Left kidney (tissue), 2 donors: ENCODE data around the gene RASSF3. TPM values are rescaled to one million over a fixed set of nuclear protein-coding genes. Genes with fewer than 3 reads are reported as not detected.
"Not testable (repeated sequence)": the region's sequence is repeated elsewhere in the genome, so short reads cannot be mapped to it uniquely, and the experiment has no call there.

Experiments
- DNase-seq: peaks from one replicate; pipeline ENCODE4 v3.0.0-alpha.2; 2013
- polyA plus RNA-seq: library from polyadenylated mRNA; unstranded; fragments of 120-200 nt; gene quantifications from one replicate; pipeline ENCODE4 v1.2.1, GENCODE V29; 2013; ENCODE audit not compliant: insufficient read length

The RASSF3 gene
- polyA plus RNA-seq, 1 donor = 21.7 TPM

DNA sequence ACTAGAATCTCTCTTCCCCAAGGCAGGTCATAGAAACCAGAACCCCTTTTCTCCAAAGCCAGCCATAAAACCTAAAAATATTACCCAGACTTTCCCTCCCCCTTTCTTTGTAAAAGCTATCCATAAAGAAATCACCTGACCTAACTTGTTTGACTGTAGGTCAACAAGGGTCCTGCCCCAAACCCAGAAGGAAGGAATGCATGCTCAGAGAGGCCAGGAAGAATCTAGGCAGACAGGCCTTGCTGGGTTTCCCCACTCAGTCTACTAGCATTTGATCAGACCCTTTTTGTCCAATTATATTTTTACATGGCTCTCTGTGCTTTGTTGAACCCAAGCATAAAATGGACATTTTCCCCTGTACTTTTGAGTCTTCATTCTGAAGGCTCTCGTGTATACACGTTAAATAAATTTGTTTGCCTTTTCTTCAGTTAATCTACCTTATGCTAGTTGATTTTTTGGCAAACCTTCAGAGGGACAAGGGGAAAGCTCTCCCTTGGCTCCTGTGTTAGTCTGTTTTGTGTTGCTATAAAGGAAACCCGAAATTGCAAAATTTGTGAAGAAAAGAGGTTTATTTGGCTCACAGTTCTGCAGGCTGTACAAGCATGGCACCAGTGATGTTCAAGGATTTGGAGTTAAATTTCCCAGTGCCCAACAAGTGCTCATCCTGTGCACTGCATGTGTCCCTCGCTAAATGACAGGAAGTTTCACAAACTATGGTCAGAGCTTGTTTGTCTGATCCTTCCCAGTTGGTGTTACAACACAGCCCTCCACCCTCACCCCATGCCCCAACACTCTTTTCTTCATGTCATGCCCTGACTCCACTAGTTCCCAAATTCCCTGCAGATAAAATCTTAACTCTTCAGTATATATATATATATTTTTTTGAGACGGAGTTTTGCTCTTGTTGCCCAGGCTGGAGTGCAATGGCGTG is 14.2 kb upstream of the RASSF3 start:
- DNase-seq = no peak

DNA sequence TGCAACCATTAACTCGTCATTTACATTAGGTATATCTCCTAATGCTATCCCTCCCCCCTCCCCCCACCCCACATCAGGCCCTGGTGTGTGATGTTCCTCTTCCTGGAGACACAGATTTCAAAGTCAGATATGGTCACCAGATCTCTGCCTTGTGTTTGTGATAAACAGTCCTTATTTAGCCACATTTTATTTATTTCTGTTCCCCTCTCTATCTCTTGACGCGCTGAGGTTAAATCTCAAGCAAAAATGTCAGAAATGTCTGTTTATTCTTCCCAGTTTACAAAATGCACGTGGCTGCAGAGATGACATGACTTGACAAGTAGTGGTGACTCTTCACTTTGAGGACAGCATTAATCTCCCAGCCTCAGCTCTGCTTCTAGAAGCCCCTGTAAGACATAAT is 11.5 kb upstream of the RASSF3 start:
- no peak for DNase-seq

DNA sequence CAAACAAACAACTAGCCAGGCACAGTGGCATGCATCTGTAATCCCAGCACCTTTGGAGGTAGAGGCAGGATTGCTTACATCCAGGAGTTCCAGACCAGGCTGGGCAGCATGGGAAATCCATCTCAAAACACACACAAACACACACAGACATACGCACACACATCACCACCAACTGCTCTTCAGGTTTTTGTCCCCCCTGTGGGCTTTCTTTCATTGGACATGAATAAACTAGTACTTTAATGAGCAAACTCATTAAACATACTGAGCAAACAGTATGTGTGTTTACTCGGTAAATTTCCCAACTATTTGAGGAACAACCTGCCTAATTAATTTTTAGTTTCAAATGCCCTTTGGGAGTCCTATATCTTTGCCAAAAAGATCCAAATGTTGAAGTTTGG is 10.1 kb upstream of the RASSF3 start:
- no peak for DNase-seq

DNA sequence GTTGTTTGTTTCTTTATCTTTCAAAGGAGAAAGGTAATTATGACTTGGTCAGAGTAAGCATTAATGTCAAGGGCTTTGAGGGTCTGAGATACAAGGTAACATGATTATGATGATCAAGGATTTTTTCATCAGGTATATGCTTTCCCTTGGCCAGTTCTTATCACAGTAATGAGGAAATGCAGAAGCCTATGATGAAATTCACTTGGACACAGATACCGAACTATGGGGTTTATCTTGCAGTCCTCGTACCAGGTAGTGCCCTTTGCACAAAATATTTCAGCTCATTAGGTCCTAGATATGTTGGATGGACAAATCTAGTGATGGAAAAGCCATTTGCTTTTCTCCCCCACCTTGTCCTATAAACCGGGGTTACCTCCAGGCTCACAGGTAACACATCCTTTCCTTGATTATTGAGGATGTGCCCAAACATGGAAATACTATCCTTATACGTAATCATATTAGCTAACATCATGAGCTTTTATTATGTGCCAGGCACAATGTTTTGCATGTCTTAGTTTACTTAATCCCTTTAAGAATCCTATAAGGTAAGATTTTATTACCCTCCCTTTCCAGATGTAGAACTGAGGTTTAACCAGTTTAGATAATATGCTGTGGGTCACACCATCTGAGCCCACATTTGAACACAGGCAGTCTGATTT is 7.0 kb upstream of the RASSF3 start:
- no peak for DNase-seq

DNA sequence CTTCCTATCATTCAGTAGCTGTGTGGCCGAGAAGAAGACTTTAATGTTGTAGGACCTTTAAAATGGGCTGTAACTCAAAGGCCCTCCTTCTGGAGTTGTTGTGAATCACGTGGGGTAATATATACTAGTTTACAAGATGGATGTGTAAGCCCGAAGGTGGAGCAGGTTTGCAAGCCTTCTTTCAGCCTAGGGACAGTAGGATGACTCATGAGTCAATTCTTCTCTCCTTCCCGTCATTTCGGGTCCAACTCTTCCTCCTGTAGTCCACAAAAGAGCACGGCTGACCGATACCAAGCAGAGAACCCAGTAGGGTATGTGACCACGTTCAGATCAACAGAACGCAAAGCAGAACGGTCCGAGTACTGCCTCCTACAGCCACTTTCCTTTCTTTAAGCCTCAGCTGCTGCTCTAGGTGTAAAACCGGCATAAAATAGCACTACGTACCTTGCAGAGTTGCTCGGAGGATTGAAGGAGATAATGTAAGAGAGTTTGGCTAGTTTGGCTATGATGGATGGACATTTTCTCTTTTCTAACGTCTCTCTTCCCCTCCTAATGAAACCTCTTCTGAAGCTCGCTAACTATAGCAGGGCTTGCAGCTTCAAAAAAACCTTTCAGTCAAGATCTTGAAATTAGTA is 1.3 kb upstream of the RASSF3 start:
- no peak for DNase-seq

DNA sequence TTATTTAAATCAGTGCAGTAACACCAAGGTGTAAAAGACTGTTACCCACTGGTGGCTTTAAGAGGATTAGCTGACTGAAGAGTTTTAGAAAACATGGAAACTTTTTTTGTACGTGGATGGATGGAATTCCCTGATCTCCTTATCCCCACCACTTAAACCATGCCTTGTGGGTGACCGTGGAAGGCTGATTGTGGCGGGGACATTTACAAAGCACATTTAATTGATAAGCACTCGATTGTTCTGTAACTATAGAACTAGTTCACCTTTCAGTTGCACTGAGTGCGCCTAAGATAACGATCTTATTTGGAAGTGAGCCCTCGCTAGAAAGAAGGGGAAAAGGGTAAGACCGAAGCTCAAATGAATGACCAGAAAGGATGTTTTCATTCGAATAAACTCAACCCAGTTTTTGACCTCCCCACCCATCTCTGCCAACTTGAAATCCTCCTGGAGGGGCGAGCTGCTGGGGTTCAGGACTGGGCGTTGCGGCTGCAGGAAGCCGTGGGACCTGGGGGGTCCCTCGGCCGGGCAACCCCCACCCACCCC is 688 bp upstream of the RASSF3 start:
- DNase-seq = peak; percentile 43

DNA sequence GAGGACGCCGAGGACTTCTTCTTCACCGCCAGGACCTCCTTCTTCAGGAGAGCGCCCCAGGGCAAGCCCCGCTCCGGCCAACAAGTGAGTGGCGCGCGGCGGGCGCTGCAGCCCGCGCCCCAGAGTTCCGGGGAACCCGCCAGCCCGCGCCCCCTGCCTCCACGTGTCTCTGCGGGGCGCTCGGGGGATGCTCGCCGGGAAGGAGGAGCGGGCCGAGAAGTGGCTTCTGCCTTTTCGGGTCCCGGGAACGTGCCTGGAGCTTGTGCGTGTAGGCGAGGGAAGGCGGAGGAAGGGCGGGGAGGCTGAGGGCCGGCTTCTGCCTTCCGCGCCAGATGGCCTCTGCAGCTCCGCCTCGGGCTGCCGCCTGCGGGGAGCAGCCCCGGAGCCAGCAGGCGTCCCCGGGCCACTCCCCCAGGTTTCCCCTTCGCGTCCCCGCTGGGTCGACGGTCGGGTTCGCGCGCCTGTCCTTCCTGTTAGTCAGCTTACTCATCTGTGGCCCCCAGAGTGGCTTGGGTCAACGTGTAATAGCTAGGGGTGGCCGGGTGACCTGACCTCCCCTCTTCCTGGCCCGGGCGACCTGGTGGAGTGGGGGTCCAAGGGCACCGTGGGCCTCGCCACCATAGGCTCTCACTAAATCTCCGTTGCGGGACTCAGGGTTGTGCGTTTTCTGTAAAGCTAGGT is 505 bp downstream of the RASSF3 start:
- peak; percentile 31 for DNase-seq

DNA sequence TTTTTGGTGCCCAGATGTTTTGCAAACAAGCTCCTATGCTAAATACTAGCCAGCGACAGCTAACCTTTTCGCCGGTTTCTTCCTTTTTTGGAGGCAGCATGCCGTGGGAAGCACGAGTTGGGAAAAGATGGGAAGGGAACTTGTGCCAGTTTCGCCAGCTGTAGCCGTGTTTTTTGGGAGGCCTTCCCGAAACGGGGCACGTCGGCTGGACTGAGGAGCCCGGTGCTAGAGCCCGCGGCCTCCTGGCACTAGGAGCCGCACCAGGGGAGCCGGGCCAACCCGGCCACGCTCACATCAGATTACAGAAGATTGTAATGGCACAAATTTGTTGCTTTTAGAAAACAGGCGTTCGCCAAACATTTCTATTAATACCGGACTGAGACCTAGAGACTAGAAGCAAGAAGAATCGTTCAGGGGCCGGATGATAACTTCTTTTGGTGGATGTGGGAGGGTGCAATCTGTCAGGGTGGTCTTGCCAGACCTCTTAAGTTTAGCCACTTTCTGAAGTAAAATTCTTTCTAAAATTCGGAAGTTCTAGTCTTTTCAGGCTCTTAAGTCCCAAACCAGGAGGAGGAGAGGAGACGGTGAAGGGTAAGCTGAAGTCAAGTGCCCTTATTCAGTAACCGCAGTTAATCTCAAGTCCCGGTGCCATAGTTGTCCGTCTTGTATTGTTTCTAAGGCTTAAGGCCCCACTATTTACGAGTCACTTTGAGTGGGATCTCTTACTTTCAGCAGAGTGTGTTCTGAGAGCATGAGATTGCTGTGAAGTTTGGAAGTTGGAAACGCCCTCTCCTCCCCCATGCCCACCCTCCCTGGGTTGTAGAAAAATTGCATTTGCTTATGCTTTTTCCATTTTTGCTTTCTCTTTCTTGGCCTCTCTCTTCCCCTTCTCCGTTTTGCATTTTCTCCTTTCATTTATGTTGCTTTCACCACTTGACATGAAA is 1.3 kb downstream of the RASSF3 start:
- DNase-seq = peak; percentile 20

DNA sequence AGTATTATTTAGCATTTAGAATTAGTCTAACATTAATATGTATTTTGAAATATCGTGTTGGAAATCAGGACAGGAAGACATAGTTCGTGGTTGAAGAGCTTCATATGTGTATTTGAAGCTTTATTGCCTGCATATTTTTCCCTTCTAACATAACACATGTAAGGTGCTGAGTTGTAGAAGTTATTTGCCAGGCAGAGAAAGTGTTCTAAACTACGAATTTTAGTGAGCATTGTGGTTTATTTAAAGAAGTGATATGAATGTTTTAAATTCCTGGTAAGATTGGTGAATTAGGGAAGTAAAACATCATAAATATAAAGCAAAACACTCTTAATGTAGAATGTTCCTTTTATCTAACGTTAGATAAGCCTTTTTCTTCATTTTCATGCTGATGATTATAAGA is 2.5 kb downstream of the RASSF3 start:
- no peak for DNase-seq

DNA sequence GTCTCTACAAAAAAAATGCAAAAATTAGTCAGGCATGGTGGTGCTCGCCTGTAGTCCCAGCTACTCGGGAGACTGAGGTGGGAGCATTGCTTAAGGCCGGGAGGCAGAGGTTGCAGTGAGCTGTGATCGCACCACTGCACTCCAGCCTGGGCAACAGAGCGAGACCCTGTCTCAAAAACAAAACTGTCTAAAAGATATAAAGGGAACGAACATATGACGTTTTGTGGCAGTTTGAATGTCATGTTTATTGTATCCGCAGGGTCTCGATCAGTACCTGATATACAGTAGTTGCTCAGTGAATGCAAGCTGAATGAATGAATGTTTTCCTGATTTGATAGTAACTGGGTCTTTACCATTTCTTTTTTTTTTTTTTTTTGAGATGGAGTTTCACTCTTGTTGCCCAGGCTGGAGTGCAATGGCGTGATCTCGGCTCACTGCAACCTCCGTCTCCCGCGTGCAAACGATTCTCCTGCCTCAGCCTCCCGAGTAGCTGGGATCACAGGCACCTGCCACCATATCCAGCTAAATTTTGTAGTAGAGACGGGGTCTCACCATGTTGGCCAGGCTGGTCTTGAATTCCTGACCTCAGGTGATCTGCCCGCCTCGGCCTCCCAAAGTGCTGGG is 3.6 kb downstream of the RASSF3 start:
- not testable (repeated sequence) for DNase-seq

DNA sequence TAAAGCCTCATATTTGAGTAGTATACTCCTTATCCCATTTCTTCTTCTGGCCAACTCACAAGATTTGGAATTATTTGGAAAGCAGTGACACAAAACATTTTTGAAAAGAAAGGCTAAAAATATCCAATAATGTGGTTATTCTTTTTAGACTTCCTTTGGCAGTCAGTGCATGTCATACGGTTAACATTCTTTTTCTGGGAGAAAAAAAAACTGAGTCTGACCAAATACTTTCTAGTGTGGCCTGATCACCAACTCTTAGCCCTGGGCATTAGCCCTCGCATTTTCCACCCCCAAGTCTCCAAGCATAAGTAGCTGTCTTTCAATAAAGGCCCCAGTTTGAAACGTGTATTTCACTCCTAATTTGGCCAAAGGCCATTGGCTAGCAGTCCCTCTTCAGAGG is 5.9 kb downstream of the RASSF3 start:
- DNase-seq = no peak

DNA sequence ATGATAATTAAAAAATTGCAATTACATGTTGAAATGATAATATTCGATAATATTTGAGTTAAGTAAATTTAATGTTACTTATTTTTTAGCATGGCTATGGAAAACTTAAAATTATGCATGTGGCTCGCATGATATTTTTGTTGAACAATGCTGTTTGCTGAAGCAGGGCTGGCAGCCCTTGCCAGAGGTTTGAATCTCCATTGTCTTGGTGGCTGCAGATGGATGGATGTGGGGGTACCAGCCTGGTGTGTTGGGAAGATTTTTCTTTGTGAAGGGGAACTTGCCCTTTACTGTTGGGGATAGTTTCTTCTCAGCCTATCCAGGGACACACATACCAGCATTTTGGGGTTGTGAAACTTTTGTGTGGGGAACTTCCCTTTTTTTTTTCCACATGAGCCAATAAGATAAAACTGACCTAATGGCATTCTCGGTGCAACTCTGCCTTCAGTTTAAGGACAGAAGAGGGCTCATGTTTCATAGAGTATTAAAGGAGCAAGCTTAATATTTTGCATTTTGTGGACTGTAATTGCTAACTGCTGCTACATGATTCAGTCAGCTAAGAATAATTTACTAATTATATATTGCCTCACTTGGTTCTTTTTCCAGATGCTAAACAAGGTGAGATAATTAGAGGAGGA is 8.8 kb downstream of the RASSF3 start:
- DNase-seq = no peak

DNA sequence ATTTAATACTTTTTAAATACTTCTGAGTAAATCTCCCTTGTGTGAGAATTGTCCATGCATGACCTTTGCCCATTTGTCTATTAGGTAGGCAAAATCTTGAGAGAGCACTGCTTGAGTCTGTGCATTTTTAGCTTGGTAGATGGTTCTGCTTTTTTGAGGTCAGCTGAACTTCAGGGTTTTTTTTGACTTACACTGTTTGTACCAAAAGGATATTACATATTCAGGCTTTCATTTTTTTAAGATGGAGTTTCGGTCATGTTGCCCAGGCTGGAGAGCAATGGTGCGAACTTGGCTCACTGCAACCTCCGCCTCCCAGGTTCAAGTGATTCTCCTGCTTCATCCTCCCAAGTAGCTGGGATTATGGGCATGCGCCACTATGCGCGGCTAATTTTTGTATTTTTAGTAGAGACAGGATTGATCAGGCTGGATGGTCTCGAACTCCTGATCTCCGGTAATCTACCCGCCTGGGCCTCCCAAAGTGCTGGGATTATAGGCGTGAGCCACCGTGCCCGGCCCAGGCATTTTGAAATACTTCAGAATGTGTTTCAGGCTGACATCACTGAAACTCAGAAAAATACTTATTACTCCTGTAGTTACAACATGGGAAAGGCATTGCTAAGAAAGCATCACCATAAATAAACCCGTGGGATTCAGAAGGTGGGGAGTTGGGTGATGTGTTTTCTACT is 11.1 kb downstream of the RASSF3 start:
- no peak for DNase-seq

DNA sequence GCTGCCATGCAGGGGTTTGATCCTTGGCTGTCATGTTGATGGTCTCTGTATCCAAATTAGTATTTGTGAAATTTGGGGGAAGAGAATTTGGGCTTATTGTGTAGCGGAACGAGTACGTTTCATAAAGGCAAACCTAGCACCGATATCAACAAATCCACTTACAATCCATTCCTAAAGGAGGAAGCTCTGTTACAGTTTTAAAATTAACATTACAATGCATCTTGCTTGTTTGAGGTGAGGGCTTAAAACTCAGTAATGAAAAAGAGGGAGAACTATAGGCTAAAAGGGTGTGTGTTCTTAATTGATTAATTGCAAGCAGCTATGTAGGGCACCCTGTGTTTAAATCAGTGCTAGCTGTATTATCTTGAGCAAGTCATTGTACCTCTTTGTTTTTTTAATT is 13.7 kb downstream of the RASSF3 start:
- DNase-seq = no peak

DNA sequence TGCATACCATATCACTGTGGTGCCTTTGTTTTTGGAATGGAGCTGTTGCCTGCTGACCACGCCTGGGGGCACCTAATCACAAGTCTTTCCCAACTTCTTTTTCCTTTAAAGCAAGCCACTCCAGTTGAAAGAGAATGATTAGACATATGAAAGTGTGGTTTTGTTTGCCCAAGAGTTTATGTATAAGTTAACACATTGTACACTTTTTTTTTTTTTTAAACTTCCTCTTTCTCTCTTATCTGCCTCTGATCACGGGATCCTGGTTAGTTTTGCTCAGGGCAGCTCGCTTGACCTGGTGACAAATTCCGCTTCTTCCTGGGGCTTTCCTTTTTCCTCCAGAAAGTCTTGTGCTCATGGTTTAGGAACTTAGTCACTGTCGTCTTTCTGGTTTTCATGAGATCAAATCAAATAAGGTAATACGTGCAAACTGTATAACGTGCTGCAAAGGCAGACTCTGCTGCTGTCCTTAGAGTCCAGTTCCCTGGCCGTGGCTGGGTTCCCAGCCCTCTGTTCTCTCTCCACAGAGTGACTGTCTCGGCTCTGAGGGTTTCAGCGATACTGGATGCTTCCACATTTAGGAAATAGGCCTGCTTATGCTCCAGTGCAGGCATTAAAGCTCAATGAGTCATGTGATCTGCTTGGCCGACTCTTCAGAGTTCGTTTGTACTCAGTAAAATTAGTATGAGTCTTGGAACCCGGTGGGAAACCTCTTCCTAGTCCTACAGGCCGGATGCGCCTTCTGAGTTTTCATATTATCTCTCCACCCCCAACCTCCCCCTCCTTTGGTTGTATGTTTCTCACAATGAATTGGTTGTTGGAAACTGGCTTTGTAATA is 15.2 kb downstream of the RASSF3 start:
- peak; percentile 43 for DNase-seq

DNA sequence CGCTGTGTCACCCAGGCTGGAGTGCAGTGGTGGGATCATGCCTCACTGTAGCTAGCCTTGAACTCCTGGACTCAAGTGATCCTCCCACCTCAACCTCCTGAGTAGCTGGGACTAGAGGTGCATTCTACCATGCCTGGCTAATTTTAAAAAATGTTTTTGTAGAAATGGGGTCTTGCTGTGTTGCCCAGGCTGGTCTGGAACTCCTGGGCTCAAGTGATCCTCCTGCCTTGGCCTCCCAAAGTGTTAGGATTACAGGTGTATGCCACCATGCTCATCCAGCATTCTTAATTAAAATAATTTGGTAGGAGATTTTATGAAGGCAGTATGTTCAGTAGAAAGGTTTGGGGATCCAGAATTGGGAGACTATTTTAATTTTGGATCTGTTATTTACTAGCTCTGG is 16.3 kb downstream of the RASSF3 start:
- not testable (repeated sequence) for DNase-seq

DNA sequence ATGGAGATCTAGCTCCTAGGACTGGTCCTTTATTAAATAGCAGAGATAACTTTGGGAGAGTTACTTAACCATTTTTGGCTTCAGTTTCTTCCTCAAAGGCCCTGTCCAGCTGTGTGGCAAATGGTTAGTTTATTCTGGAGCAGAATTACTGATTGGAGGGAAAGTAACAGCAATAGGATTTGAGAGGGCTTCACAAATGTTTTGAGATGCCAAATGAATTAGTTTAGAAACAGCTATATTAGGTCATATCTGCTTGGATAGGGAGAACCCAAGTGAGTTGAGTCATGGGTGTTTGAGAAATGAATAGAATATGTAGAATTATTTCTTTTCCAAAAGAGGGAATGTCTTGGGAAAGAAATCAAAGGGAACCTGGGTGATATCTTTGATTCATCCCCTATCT is 17.5 kb downstream of the RASSF3 start:
- DNase-seq = no peak

DNA sequence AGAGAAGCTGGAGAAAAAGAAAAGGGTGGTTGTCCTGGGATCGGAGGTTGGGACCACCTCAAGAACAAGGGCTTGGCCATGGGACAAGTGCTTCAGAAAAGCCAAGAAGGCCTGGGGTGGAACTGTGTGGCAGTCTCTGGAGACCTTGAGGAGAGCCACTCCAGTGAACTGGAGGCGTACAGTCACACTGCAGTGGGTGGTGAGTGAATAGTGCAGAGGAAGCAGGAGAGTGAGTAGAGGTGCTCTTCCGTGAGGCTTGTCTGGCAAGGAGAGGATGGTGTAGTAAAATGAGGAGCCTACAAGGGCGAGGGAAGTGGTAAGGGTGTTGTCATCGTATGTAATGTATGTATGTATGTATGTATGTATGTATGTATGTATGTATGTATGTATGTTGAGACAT is 20.9 kb downstream of the RASSF3 start:
- DNase-seq = no peak
